K562 (cell line): Measurements from ENCODE around the gene HELZ. TPM values are rescaled to one million over a fixed set of nuclear protein-coding genes. Genes with fewer than 3 reads are reported as not detected.
A peak's percentile ranks its signal among the peaks of the same experiment; 100 is the strongest.

ENCODE experiments used
- ATAC-seq: fragments of 200-7000 bp; cut with Tn5 transposase; 3 replicates; pipeline ENCODE4 v1.9.1; 2020; ENCODE audit warnings: moderate library complexity
- BruUV-seq: library from RNA; stranded (reverse); fragments of 400-500 nt; replicated peaks from 2 replicates; lab custom pipeline; 2021; lab: Mats Ljungman, UMichigan
- CTCF ChIA-PET: fragments of 300-600 bp; formaldehyde crosslinking; extraction: SDS; loops from one replicate; lab custom pipeline; 2021; ENCODE audit warnings: low intra/inter-chr PET ratio; lab: Yijun Ruan, JAX
- POLR2A ChIA-PET: fragments of 300-600, 350-650 bp; sonication (Branson Sonifier 250); formaldehyde crosslinking; extraction: SDS; loops from one replicate; lab custom pipeline; 2021; ENCODE audit warnings: antibody characterized with exemption, inconsistent platforms; lab: Yijun Ruan, JAX
- DNase-seq, 4 experiments: peaks; one replicate each; pipeline versions ENCODE4 v3.0.0 to v3.0.0-alpha.2; 2011 to 2018; ENCODE audit warnings: low spot score in 3 of 4, mixed read lengths in 3 of 4; ENCODE audit errors: extremely low read depth in 1 of 4
- FAIRE-seq: peaks from 2 replicates; lab custom pipeline; 2011; peaks lifted over from hg19 to GRCh38; lab: Jason Lieb, UNC
- H2AFZ ChIP-seq: 2 replicates; pipeline ENCODE4 v1.6.0; 2011; ENCODE audit warnings: low read depth, low read length, control low read depth, inconsistent platforms
- H3K27ac ChIP-seq: fragments of 200-600 bp; 3 replicates; pipeline ENCODE4 v1.8.0; 2011; ENCODE audit warnings: low read depth, mild to moderate bottlenecking, control low read depth, inconsistent platforms, low read length, moderate library complexity, mixed read lengths; ENCODE audit errors: extremely low read depth
- H3K27me3 ChIP-seq, 2 experiments: fragments of 300-600 bp in 1 of 2; 2 replicates in 1 of 2; 3 replicates in 1 of 2; pipeline versions ENCODE4 v1.6.0 to v1.8.0; 2011; ENCODE audit warnings: inconsistent platforms in 2 of 2, low read length in 2 of 2, mild to moderate bottlenecking in 1 of 2, mixed read lengths in 1 of 2, moderate library complexity in 1 of 2; ENCODE audit not compliant: control insufficient read depth in 2 of 2, insufficient read depth in 2 of 2
- H3K36me3 ChIP-seq: fragments of 300-600 bp; 3 replicates; pipeline ENCODE4 v1.8.0; 2011; ENCODE audit warnings: mild to moderate bottlenecking, low read length, inconsistent platforms; ENCODE audit not compliant: control insufficient read depth, insufficient read depth
- H3K4me1 ChIP-seq, 2 experiments: fragments of 200-600 bp in 1 of 2; replicated peaks in 1 of 2; 2 replicates in 1 of 2; 3 replicates in 1 of 2; pipeline versions ENCODE4 v1.5.1 to v1.8.0; 2011; ENCODE audit warnings: inconsistent platforms in 2 of 2, low read length in 2 of 2, mild to moderate bottlenecking in 1 of 2, mixed read lengths in 1 of 2, moderate library complexity in 1 of 2; ENCODE audit not compliant: control insufficient read depth in 2 of 2, insufficient read depth in 2 of 2
- H3K4me2 ChIP-seq: 2 replicates; pipeline ENCODE4 v1.6.1; 2011; ENCODE audit warnings: low read length, control low read depth, inconsistent platforms, mixed read lengths; ENCODE audit not compliant: insufficient read depth
- H3K4me3 ChIP-seq: fragments of 200-600 bp; sonication (generic), shearing (Covaris generic); 2 replicates; pipeline ENCODE4 v1.5.1; 2016; ENCODE audit warnings: control low read depth, inconsistent platforms
- H3K79me2 ChIP-seq: fragments of 200-600 bp; 3 replicates; pipeline ENCODE4 v1.8.0; 2011; ENCODE audit warnings: low read length, inconsistent platforms; ENCODE audit not compliant: control insufficient read depth, insufficient read depth
- H3K9ac ChIP-seq, 2 experiments: 2 replicates each; pipeline versions ENCODE4 v1.6.0 to v1.6.1; 2011; ENCODE audit warnings: low read depth in 2 of 2, low read length in 2 of 2, control low read depth in 1 of 2, inconsistent platforms in 1 of 2, mild to moderate bottlenecking in 1 of 2, mixed read lengths in 1 of 2; ENCODE audit not compliant: insufficient read depth in 1 of 2
- H3K9me1 ChIP-seq: one replicate; pipeline ENCODE4 v1.6.0; 2011; ENCODE audit warnings: inconsistent platforms, mild to moderate bottlenecking, low read length, moderate library complexity; ENCODE audit not compliant: control insufficient read depth, insufficient read depth
- H3K9me3 ChIP-seq: replicated peaks from 2 replicates; pipeline ENCODE4 v1.5.1; 2011; ENCODE audit warnings: low read depth, low read length, inconsistent platforms; ENCODE audit not compliant: control insufficient read depth, insufficient read depth
- H4K20me1 ChIP-seq: replicated peaks from 2 replicates; pipeline ENCODE4 v1.6.1; 2011; ENCODE audit warnings: low read length, inconsistent platforms, mixed read lengths; ENCODE audit not compliant: control insufficient read depth, insufficient read depth
- CREM ChIP-seq: IDR thresholded peaks from 2 replicates; pipeline ENCODE4 v1.6.1; 2014; ENCODE audit warnings: antibody characterized with exemption, low read depth
- POLR2AphosphoS2 ChIP-seq: IDR thresholded peaks from 2 replicates; pipeline ENCODE4 v1.6.1; 2012; ENCODE audit warnings: low read length, improper control_type of control experiment
- PRDM10 ChIP-seq: fragments of 450-650 bp; IDR thresholded peaks from 2 replicates; pipeline ENCODE4 v1.6.1; 2018; ENCODE audit not compliant: partially characterized antibody
- SMARCE1 ChIP-seq: fragments of 450-650 bp; IDR thresholded peaks from 2 replicates; pipeline ENCODE4 v1.7.1; 2016; ENCODE audit warnings: mild to moderate bottlenecking
- TFE3 ChIP-seq: fragments of 450-650 bp; formaldehyde crosslinking; IDR thresholded peaks from 2 replicates; pipeline ENCODE4 v1.4.0; 2020; ENCODE audit warnings: mild to moderate bottlenecking, mixed read lengths
- ZBTB40 ChIP-seq, 2 experiments: fragments of 450-650 bp in 1 of 2; sonication (generic) in 1 of 2; formaldehyde crosslinking in 1 of 2; IDR thresholded peaks; 2 replicates each; pipeline versions ENCODE4 v1.7.1 to v1.9.0; 2016 to 2022; ENCODE audit warnings: inconsistent platforms in 1 of 2, mild to moderate bottlenecking in 1 of 2, missing genetic modification reagents in 1 of 2
- ZBTB7A ChIP-seq: IDR thresholded peaks from 2 replicates; pipeline ENCODE4 v1.6.1; 2011; ENCODE audit warnings: low read depth, mild to moderate bottlenecking, low read length, moderate library complexity, borderline replicate concordance; ENCODE audit not compliant: control insufficient read depth
- WGBS: fragments of 100-300 bp; shearing (Covaris generic); methylation state at CpG from one replicate; pipeline ENCODE4 v1.1.6; 2016; ENCODE audit warnings: low coverage, mixed read lengths; ENCODE audit not compliant: insufficient coverage; ENCODE audit errors: missing lambda C conversion rate; 5-methylcytosine and 5-hydroxymethylcytosine counted together
- in situ Hi-C: fragments of 300-500 bp; cut with MboI; formaldehyde crosslinking; loops from 4 replicates; pipeline ENCODE4 v1.15.0; 2018; ENCODE audit warnings: inconsistent platforms, mixed read lengths
- intact Hi-C: fragments of 100-400 bp; cut with micrococcal nuclease; formaldehyde crosslinking; loops from 2 replicates; pipeline ENCODE4 v1.14.2; 2022
- polyA plus RNA-seq, 8 experiments: library from polyadenylated mRNA; depleted of rRNA in 4 of 8; stranded (reverse) in 5 of 8; unstranded in 3 of 8; fragments of >200 nt; fragmentation: Nextera tagmentation in 2 of 8; fragmentation: Illumina TruSeq in 1 of 8; extraction: Ambion mirVana in 2 of 8; extraction: Trizol in 1 of 8; gene quantifications; 2 replicates each; pipeline versions ENCODE4 v1.2.1 to v1.2.3, GENCODE V29; 2011 to 2014; ENCODE audit warnings: inconsistent platforms in 1 of 8, missing spikeins in 1 of 8
- total RNA-seq, 7 experiments: library from RNA; depleted of rRNA in 6 of 7; stranded (reverse); fragments of >200 nt in 6 of 7; fragmentation: Illumina TruSeq in 2 of 7; extraction: Trizol in 2 of 7; gene quantifications; 2 replicates each; pipeline versions ENCODE4 v1.2.1 to v1.2.3, GENCODE V29; 2011 to 2021; ENCODE audit warnings: low replicate concordance in 1 of 7

HELZ gene
- total and polyA plus RNA-seq, 9 of the 15 experiments (the other 6 are each of a cell fraction or from before 2014, with no cell fraction given), result 5.2 to 39.8 (median 17.3) TPM

GRCh38 chr17:67239597-67239996 is 5.4 kb downstream of the HELZ start:
- DNase-seq, result peak in 1 of 4 experiments; percentile 58
- no peaks in the 10 kb centered on the region for H3K9me1 ChIP-seq
- 2% methylated on average over 3 of the region's 3 CpGs for WGBS
- H3K4me1 ChIP-seq, result peaks cover 3 to 30% of the 10 kb centered on the region in 2 experiments; a peak in 4 of 5 replicates
- intact Hi-C loops (no loop called here), in situ Hi-C loops (no loop called here)
- peak overlapping the region; percentile 50 for H3K27ac ChIP-seq
- BruUV-seq, result no TSS peak
- no peaks in the 10 kb centered on the region for H3K27me3 ChIP-seq
- ChIA-PET POLR2A (interaction anchor here (0.6 to 1.4 kb wide), 6 partner anchors 16 to 171 kb away, joined by 3 to 6 read pairs (median 4); no protein-coding TSS in a partner anchor), CTCF (no interaction called here)
- H3K4me3 ChIP-seq, result no peak overlapping the region
- peaks cover 81% of the 10 kb centered on the region for H3K79me2 ChIP-seq
- peak overlapping the region; percentile 4; the same call in 1 of the 2 replicates for H3K4me2 ChIP-seq
- no peak overlapping the region for H3K9ac ChIP-seq
- no peaks in the 10 kb centered on the region for H3K9me3 ChIP-seq
- ATAC-seq, result peak; percentile 12
- no peaks in the 10 kb centered on the region; the same call in 1 of the 2 replicates for H4K20me1 ChIP-seq
- H3K36me3 ChIP-seq, result peaks cover 59% of the 10 kb centered on the region
- peak; percentile 15 for FAIRE-seq
- H2AFZ ChIP-seq, result no peak overlapping the region
- TF ChIP-seq PRDM10 (no peak), ZBTB7A (no peak), SMARCE1 (0 out of 2 replicates have a peak, but pooled peaks have one; percentile 27), TFE3 (peak; percentile 41; the same call in 1 of the 2 replicates), POLR2AphosphoS2 (no peak), ZBTB40 (IDR thresholded peaks at IDR 0.05) (no peak), ZBTB40 (CRISPR knock-in tag; IDR thresholded peaks at IDR 0.05) (no peak), CREM (no peak)
